M059J (cell line): ENCODE results near the gene JMJD7. TPM values are rescaled to one million over a fixed set of nuclear protein-coding genes. Genes with fewer than 3 reads are reported as not detected.
A peak's percentile ranks its signal among the peaks of the same experiment; 100 is the strongest.

Experiments used
- DNase-seq: peaks from one replicate; pipeline ENCODE4 v3.0.0-alpha.2; 2012; ENCODE audit warnings: low read depth
- total RNA-seq: library from RNA; depleted of rRNA; stranded (reverse); fragments of >200 nt; shearing (Covaris generic); gene quantifications from 2 replicates; pipeline ENCODE4 v1.2.3, GENCODE V29; 2014

The JMJD7 gene
- total RNA-seq, 1 experiment from 2014 or later = 7.9 TPM

DNA sequence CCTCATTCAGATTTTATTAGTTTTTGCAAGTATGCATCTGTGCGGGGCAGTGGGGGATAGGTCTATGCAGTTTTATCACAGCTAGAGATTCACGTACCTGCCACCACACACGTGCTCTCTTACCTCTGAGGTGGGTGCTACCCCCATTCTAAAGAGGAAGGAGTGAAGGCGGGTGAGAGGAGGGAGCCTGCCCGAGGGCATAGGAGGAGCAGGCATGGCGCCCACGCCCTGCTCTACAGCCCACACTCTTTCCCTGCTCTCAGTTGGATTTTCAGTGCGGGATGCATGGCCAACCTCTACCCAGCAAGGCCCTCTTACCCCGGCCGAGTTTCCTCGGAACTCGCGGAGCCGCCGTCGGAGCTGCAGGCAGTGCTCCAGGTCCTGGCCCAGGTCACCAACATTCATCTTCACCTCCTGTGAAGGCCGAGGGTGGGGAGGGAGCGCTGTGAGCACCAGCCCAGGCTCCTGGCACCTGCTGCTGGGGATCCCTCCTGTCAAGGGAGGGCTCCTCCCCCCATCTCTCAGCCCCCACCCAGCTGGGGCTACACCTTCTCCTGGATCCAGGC lies 37.7 kb downstream of the JMJD7 start:
- DNase-seq = no peak

DNA sequence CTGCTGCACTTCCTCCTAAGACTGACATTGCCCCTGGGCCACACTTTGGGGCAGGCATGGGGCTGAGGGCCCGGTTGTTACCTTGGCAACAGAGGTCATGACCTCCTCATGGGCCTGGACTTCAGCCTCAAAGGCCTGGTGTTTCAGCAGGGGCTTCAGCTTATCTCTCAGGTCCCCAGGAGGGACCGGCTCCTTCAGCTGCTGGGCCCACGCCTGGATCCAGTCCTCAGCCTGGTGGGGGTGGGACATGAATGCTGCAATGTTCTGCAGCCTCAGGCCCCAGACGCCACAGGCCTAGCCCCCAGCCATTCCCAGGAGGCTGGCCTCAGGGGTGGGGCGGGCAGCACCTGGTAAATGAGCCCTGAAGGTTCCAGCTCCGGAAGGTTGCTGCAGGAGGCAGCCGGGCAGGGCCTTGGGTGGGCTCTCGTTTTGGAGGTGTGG lies 38.4 kb downstream of the JMJD7 start:
- DNase-seq = no peak

DNA sequence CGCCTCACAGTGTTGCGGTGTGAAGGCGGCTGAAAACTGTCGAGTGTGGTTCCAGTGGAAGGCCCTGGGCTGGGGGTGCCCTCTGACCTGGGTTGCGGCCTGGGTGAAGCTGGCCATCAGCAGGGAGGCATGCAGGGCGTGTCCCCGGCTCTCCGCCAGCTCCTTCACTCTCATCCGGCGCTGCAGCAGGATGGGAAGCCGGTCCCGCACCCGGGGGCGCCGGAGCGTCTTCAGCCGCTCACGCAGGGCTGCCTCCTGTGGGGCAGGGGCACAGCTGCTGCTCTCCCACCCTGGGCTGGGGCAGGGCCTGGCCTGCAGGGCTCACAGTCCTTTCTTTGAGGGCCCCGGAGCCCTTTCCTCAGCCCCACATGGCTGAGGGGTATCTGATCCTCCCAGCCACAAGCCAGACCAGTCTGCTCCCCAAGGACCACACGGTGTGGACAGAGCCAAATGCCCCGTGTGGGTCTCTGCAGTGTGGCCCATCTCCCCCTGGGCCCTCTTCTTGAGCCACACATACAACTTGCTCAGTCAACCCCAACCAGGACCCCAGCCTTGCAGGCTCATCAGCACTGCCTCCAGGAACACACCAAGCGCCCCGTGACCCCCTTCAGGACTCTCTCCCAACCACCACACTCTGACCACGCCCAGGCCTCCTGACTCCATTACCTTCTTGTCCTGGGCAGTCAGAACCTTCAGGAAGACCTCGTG lies 39.1 kb downstream of the JMJD7 start:
- DNase-seq = no peak

DNA sequence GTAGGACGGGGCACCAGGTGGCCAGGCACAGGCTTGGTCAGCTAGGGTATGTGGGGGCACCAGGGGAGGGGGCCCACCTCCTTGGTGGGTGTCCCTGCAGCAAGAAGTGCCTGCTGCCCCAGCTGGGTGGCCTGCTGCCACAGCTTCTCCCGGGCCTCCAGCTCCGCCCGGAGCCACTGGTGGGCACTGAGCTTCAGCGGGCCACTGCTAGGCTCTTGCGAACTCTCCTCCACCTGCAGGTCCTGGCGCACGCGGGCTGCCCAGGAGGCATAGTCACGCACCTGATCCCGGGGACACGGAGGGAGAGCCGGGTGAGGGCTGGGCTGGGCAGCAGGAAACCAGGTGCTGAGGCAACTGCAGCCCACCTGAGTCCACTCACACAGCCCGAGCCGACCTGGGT lies 40.4 kb downstream of the JMJD7 start:
- no peak for DNase-seq

DNA sequence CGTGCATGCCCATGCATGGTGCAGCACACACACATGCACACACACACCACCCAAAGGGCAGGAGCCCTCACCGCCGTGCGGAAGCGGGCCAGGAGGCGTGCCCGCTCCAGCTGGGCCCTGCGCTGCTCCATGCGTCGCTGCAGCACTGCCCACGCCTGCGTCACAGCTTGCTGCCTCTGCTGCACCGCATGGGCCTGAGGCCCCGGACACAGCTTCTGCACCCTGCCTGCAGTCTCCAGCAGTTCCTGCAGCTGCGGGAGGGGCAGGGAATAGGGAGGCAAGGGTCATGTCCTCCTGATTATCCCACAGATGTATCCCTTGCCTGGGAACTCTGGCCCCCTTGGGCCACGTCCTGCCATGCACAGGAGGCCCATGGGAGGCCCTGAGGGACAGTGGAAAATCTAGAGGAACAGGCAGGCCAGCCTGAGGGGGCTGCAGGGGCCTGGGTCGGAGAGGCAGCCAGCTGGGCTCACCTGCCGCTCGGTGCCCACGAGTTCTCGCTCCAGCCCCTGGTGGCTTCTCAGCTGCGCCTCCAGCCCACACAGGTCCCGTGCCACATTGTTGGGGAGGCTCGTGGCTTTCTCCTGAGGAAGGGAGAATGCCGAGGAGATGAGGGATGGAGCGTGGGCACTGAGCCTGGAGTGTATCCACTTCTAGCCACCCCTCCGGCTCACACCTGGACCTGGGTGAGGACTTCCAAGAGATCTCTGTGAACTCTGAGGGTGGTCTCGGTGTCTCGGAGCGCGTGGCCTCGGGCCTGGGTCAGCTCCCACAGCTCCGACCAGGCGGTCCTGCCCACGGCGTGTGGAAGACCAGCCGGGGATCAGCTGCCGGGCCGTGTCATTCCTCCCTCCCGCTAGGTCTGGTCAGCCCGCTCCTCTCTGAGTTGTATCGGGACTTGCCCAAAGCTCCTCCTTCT lies 42.1 kb downstream of the JMJD7 start:
- no peak for DNase-seq

DNA sequence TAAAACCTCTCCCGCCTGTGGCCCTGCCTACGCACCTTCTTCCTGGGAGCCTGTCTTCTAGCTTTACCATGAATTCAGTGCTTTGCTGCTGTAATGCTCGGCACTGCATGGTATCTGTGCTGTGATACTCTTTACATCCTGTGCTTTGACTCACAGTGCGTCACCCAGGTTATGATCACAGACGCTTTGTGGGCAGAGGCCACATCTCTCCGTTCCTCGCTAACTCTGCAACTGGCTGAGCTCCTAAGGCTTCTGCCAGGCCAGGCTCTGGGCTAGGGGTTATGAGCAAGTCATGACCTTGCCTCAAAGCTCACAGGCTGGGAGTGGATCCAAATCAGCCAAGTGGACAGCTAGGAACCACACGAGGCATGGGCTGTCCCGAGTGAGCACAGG lies 42.8 kb downstream of the JMJD7 start:
- peak; percentile 70 for DNase-seq

DNA sequence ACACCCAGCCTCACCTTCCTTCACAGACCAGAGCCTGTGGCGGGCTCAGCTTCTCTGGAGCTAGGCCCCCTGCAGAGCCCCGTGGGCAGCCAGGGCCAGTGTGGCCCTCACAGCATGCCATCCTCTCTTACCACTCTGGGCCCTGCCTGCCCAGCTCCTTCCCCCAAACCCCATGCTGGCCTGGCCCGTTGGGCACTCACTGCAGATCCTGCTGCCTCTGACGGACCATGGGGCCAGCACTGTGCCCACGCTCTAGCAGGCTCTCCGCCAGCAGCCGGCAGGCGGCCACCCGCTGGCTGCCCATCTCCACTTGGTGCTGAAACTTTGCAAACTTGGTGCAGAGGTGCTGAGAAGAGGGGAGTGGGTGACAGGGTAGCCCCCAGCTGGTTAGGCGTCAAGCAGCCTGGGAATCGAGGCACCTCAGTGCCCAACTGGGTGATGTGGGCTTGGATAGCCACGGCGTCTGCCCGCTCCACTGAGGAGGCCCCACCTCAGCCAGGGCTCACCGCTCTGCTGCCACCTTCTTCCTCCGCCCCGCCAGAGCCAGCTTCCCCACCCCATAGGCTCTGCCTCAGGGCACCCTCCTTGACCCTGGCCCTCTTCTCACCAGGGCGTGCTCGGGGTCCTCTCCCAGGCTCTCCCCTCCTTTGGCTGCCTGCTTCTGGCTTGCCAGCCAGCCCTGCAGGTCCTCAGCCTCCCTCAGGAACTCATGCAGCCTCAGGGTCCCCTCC lies 43.4 kb downstream of the JMJD7 start:
- no peak for DNase-seq

DNA sequence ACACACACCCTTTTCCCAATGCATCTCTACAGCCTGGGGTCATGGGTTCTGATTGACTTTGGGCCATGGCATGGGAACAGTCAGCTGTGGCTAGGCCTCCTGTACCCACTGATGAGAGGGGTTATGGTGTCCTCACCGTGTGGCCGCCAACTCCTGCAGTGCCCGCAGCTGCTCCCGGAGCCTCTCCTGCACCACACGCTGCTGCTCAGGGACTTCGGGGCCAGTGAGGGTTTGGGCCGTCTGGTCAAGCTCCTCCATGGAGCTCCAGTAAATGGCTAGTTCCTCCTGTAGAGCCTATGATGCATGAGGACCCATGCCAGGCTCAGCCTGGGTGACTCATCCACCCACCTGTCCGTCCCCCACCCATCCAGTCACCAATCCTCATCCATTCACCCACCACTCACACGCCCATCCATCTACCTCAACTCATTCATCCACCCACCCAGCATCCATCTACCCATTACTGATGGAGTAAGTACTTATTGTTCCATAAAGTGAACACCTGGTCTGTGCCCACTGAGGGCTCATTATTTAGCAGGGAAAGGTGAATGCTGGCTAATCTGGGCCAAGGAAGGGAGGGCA lies 44.4 kb downstream of the JMJD7 start:
- DNase-seq = no peak

DNA sequence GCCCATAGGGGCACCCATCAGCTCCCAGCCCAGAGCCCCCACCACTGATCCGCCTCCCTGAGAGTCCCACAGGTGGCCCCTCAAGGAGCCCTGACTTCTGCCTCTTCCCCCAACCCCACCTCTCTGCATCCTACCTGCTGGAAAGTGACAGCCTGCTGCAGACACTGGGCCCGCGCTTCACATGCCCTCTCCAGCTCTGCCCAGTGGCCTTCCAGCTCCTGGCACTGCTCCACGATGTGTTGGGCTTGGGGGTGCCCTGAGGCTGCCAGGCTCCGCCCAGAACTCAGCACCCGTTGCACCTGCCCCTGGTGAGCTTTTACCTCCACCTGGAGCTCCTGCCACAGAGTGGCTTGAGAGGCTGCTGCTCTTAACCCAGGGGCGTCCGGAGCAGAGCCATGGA lies 45.8 kb downstream of the JMJD7 start:
- DNase-seq = no peak

DNA sequence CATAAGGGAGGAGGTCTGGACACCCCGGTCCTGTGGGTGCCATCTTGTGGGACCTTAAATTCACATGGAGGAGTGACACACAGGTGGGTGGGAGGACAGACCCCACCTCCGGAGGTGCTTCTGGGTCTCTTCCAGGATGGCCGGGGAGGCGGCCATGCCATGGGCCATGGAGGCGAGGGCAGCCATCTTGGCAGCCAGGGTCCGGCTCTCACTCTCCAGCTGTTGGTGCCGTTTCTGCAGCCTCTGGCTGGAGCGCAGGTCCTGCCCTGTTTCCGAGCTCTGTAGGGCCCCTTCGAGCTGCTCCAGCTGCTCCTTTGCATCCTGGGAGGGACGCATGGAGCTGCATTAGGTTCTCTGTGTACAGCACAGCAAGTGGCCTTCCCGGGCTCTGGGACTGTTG lies 46.8 kb downstream of the JMJD7 start:
- no peak for DNase-seq

DNA sequence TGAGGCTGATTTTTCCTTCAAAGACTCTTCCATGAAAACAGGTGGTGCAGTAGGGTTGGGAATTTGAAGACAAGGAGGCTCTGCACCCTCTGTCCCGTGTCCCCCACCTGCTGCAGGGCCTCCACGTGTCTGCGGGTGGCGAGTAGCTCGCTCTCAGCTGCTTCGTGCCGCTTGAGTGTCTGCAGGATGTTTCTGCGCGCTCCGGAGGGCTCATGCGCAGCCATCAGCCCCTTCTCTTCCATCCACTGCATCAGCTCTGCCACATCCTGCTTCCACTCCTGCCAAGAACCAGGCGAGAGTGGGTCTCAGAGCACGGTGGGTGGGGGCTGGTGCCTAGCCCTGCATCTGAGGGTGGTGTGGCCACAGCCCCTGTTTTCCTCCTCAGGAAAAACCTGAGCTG lies 48.1 kb downstream of the JMJD7 start:
- DNase-seq = no peak

DNA sequence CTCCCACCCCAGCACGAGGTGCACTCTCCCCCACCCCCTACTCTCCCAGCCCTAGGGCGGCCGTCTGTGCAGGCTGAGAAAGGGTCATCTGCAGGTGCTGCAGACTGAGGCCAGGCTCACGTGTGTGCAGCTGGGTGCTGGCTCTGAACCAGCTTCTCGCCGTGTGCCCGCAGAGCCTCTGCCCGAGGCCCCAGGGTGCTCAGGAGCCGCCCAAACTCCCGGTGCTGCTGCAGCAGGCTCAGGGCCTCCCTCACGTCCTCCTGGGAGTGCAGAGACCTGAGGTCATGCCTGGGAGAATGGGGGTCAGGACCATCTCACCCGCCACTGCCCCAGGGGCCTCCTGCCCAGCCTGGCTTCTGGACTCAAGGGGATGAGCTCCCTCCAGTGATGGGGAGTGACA lies 48.8 kb downstream of the JMJD7 start:
- no peak for DNase-seq

DNA sequence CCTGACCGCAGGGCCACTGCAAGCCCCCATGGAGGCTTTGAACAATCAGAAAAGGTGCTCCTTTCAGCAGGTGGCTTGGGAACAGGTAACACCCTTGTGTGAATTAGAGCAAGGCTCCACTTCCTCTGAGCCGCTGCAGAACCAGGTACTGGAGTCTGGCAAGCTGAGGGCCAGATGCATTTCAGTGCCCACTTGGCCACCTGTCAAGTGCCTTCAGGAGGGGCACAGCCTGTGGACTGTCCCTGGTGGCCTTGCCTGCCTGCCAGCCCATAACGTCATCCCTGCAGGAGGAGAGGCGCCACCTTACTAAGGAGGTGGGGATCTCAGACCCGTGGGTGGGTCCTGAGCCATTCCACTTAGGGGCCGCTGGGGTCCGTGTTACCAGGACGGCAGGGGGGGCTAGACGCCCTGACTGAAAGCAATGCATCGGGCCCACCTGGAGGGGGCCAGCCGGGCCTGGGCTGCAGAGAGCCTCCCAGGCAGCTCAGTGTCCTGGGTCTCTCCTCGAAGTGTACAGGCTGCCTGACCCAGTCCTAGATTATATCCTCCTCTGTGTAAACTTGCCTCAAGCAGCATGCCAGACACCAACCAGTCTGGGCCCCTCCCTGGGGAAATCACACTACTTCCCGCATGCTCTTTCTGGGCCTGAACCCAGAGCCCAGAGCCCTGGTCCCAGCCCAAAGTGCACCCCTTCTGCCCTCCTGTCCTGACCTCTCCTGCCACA lies 49.9 kb downstream of the JMJD7 start:
- no peak for DNase-seq

DNA sequence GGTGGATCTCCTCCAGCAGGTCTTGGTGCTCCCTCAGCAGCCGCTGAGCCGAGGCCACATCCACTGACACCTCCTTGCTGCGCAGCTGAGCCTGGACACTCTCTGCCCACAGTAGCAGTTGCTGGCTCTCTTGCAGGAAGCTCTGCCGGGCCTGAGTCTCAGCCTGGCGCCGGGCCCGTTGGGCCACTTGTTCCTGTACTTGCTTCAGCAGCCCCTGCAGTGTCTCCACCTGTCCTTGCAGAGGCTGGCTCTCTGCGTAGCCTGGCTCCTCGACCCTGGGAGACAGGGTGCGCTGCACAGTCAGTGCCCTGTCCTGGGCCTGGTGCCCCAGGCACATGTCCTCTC lies 50.4 kb downstream of the JMJD7 start:
- DNase-seq = no peak

DNA sequence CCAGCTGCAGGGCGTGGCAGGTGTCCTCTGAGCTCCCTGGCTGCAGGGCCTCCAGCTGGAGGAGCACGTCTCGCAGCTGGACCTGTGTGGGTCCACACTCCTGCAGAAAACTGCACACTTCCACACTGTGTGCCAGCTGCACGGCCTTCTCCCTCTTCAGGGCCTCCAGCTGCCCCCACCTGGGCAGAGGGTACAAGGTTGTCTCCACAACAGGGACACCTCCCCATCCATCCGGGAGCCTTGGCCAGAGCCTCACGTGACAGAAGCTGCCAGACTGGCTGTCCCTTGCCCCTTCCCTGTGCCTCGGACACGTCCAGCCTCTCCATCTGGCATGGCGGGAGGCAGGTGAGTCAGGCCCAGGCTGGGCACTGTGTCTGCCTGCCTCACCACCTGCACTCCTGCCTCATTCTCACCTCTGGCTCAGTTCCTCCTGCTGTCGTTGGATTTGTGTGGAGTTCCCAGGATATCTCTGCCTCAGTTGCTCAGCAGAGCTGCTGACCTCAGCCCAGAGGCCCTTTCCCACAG lies 51.5 kb downstream of the JMJD7 start:
- DNase-seq = no peak

DNA sequence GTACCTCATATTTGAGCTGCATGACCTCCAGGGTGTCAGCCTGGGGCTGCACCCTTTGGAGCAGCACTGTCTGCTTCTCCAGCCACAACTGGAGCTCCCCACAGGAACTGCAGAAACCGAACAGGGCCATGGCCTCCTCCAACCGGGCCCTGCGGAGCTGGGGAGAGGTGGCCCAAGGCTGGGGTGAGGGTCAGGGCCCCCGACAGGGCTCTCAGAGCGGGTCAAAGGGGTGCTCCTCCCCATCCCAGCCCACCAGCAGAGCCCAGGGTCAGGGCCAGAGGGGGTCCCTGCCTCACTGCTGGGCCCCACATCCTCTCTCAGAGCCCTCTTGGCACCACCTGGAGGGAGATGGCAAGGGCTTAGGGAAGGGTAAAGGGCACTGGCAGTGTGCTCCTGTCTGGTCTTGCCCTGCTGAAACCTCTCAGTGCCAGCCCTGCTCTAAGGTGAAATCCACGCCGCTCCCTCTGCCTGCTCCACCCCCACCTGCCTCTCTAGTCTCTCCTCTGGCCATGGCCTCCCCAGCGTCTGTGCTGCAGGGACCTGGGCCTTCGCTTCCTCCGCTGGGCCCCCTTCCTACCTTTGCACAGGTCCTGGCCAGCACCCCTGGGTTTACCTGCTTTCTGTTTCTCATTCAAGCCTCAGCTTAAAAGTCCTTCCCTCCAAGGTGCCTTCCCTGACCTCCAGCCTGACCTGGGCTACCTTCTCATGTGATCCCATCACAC lies 52.4 kb downstream of the JMJD7 start:
- DNase-seq = no peak

DNA sequence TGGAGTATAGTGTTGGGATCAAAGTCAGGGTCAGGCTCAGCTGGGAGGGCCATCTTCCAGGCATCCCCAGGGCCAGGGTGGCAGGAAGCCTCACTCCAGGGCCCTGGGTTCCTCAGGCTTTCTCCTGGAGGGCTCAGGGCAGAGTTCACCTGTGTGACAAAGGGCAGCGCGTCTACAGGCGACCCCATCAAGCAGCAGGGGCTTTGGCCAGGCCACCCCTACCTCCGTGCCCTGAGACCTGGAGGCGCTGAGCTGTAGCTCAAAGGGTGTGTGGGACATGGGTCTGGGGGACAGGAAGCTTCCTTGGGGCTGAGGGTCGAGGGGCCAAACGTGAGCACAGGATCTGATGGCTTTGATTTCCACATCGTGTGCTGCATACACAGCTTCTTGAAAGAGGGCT lies 53.2 kb downstream of the JMJD7 start:
- no peak for DNase-seq

DNA sequence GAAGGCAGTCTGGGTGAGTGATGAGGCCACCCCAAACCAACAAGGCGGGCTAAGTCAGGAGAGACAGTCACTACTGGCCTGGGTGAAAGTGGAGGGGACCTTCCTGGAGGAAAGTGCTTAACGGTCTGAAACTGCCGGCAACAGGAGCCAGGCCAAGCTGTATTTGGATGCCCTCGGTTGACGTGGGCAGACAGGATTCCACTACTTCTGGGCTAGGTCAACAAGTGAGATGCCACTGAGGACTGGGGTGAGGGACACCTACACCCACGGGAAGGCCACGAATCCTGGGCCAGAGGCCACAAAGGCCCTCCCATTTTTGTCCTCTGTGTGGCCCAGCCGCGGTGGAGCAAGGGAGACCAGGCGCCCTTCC lies 53.6 kb downstream of the JMJD7 start:
- no peak for DNase-seq

DNA sequence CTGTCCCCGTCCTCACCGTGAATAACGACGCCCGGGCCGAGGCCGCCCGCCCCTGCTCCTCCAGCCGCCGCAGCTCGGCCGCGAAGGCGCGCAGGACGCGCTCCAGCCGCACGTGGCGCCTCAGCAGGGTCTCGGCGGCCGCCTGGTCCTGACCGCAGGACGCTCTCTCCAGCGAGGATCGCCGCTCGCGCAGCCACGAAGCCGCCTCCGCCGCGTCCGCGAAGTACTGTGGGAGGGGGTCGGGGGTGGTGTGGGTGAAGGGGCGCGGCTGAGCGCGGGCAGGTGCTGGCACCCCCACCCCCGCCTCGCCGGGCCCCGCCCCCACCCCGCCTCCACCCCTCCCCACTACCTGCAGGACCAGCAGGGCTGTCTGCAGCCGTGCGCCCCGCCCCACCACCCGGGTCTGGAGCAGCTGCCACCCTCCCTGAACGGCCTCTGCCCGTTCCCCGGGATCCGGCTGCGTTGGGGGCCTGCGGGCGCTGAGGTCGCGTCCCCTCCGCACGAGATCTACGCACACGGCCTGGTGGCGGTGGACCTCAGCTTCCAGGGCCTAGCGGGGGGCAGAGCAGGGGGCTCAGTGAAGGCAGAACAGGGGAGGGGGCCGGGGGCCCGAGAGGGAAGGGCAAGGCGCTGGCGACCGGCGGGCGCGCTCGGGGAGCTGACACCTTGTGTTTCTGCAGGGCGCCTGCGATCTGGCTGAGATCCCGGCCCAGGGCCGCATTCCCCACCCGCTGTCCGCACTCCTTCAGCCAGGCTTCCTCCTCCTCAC lies 54.2 kb downstream of the JMJD7 start:
- DNase-seq = no peak
